HepG2 (cell line): ENCODE results near the gene IGFALS. TPM values are rescaled to one million over a fixed set of nuclear protein-coding genes. Genes with fewer than 3 reads are reported as not detected.

ENCODE experiments used
- FIP1L1 ChIP-seq: fragments of 200-400 bp; formaldehyde crosslinking; IDR thresholded peaks from 2 replicates; pipeline ENCODE4 v1.6.1; 2018; ENCODE audit warnings: low read depth, mild to moderate bottlenecking, low read length, moderate library complexity, borderline replicate concordance; ENCODE audit not compliant: insufficient read depth
- MAFF ChIP-seq: IDR thresholded peaks from 2 replicates; pipeline ENCODE4 v1.6.1; 2011; ENCODE audit warnings: low read depth, low read length, improper control_type of control experiment
- NCOA5 ChIP-seq: sonication (generic); formaldehyde crosslinking; IDR thresholded peaks from 2 replicates; pipeline ENCODE4 v1.4.0; 2020; ENCODE audit warnings: missing genetic modification reagents
- NR1H2 ChIP-seq: sonication (generic); formaldehyde crosslinking; IDR thresholded peaks from 2 replicates; pipeline ENCODE4 v1.8.1; 2022; ENCODE audit warnings: low read depth, missing genetic modification reagents, borderline replicate concordance
- RXRB ChIP-seq: IDR thresholded peaks from 2 replicates; pipeline ENCODE4 v1.6.1; 2016; ENCODE audit warnings: borderline replicate concordance, missing genetic modification reagents, missing compliant biosample characterization
- THYN1 ChIP-seq: sonication (generic); formaldehyde crosslinking; IDR thresholded peaks from 2 replicates; pipeline ENCODE4 v1.8.1; 2023; ENCODE audit warnings: low read depth, mild to moderate bottlenecking, moderate library complexity, missing genetic modification reagents, borderline replicate concordance
- ZNF235 ChIP-seq: sonication (generic); formaldehyde crosslinking; IDR thresholded peaks from 2 replicates; pipeline ENCODE4 v1.8.1; 2023; ENCODE audit warnings: mild to moderate bottlenecking, missing genetic modification reagents, borderline replicate concordance
- ZNF382 ChIP-seq: sonication (generic); formaldehyde crosslinking; IDR thresholded peaks from 2 replicates; pipeline ENCODE4 v1.5.0; 2020; ENCODE audit warnings: missing genetic modification reagents, mild to moderate bottlenecking, borderline replicate concordance
- ZNF383 ChIP-seq: sonication (generic); formaldehyde crosslinking; IDR thresholded peaks from 2 replicates; pipeline ENCODE4 v1.4.0; 2020; ENCODE audit warnings: missing genetic modification reagents, mild to moderate bottlenecking, borderline replicate concordance
- ZNF737 ChIP-seq: sonication (generic); formaldehyde crosslinking; IDR thresholded peaks from 2 replicates; pipeline ENCODE4 v1.5.0; 2020; ENCODE audit warnings: missing genetic modification reagents, mild to moderate bottlenecking, borderline replicate concordance
- ZNF776 ChIP-seq: sonication (generic); formaldehyde crosslinking; IDR thresholded peaks from 2 replicates; pipeline ENCODE4 v1.4.0; 2020; ENCODE audit warnings: mild to moderate bottlenecking, missing genetic modification reagents
- ZNF816 ChIP-seq: sonication (generic); formaldehyde crosslinking; IDR thresholded peaks from 2 replicates; pipeline ENCODE4 v1.8.0; 2022; ENCODE audit warnings: missing genetic modification reagents, mild to moderate bottlenecking, borderline replicate concordance
- polyA plus RNA-seq, 8 experiments: library from polyadenylated mRNA; depleted of rRNA in 3 of 8; stranded (reverse) in 7 of 8; unstranded in 1 of 8; fragments of >200 nt; fragmentation: Illumina TruSeq in 4 of 8; extraction: Trizol in 4 of 8; gene quantifications; 2 replicates each; pipeline versions ENCODE4 v1.2.1 to v1.2.3, GENCODE V29; 2011 to 2016; ENCODE audit warnings: low read depth in 4 of 8, missing spikeins in 1 of 8, mixed read lengths in 1 of 8; ENCODE audit not compliant: insufficient read depth in 1 of 8
- total RNA-seq, 5 experiments: library from RNA; depleted of rRNA; stranded (reverse); fragments of >200 nt; fragmentation: Illumina TruSeq; extraction: Trizol; gene quantifications; 2 replicates each; pipeline ENCODE4 v1.2.3, GENCODE V29; 2016; ENCODE audit warnings: low read depth in 1 of 5
- TF ChIP-seq, protein P1 (sequence below): sonication (generic); formaldehyde crosslinking; IDR thresholded peaks from 2 replicates; pipeline ENCODE4 v1.4.0; 2020; ENCODE audit warnings: mild to moderate bottlenecking, missing genetic modification reagents
- TF ChIP-seq, protein P2 (sequence below): fragments of 450-650 bp; IDR thresholded peaks from 2 replicates; pipeline ENCODE4 v1.6.1; 2016
- TF ChIP-seq, protein P3 (sequence below): sonication (generic); formaldehyde crosslinking; IDR thresholded peaks from 2 replicates; pipeline ENCODE4 v1.9.0; 2021; ENCODE audit warnings: missing genetic modification reagents, mild to moderate bottlenecking, borderline replicate concordance
- TF ChIP-seq, protein P4 (sequence below): sonication (generic); formaldehyde crosslinking; IDR thresholded peaks from 2 replicates; pipeline ENCODE4 v1.8.0; 2022; ENCODE audit warnings: mild to moderate bottlenecking, missing genetic modification reagents, moderate library complexity

The IGFALS gene
- total and polyA plus RNA-seq, 2 of the 13 experiments (the other 11 are each of a cell fraction or from before 2014, with no cell fraction given) = 0.34 to 2.4 TPM

DNA sequence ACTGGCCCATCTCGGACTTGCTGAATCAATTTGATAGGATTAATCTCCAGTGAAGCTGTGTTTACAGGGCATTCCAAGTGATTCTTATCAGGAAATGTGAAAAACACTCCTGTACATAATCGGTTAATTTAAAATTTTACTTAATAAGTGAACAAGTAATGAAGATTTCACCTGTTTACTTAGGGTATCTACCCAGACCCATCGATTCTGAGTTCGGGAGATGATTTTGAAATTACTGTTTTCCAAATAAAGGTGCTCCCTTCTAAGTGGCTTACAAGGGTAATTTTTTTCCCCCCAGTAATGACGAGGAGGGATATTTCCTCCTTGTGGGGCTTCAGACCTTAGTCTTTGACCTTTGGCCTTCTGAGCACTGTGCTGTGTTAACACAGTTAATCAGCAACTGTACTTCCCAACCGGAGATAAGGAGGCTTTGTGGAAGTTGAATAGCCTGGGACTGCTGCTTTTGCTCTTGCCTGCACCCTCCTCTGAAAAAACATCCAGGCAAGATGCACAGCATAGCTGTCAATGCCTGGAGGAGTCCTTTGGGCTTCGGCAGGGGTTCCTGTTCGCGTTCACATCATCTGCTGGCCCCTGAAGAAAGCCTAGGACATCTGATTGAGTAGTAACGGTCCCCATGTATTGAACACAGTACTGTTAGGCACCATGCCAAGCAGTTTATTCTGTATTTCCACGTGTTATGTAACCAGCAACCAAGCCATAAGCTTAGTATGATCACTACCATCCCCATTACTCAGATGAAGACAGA, 35.3 kb upstream of the IGFALS start (continued):
- TF ChIP-seq, protein P1, sequence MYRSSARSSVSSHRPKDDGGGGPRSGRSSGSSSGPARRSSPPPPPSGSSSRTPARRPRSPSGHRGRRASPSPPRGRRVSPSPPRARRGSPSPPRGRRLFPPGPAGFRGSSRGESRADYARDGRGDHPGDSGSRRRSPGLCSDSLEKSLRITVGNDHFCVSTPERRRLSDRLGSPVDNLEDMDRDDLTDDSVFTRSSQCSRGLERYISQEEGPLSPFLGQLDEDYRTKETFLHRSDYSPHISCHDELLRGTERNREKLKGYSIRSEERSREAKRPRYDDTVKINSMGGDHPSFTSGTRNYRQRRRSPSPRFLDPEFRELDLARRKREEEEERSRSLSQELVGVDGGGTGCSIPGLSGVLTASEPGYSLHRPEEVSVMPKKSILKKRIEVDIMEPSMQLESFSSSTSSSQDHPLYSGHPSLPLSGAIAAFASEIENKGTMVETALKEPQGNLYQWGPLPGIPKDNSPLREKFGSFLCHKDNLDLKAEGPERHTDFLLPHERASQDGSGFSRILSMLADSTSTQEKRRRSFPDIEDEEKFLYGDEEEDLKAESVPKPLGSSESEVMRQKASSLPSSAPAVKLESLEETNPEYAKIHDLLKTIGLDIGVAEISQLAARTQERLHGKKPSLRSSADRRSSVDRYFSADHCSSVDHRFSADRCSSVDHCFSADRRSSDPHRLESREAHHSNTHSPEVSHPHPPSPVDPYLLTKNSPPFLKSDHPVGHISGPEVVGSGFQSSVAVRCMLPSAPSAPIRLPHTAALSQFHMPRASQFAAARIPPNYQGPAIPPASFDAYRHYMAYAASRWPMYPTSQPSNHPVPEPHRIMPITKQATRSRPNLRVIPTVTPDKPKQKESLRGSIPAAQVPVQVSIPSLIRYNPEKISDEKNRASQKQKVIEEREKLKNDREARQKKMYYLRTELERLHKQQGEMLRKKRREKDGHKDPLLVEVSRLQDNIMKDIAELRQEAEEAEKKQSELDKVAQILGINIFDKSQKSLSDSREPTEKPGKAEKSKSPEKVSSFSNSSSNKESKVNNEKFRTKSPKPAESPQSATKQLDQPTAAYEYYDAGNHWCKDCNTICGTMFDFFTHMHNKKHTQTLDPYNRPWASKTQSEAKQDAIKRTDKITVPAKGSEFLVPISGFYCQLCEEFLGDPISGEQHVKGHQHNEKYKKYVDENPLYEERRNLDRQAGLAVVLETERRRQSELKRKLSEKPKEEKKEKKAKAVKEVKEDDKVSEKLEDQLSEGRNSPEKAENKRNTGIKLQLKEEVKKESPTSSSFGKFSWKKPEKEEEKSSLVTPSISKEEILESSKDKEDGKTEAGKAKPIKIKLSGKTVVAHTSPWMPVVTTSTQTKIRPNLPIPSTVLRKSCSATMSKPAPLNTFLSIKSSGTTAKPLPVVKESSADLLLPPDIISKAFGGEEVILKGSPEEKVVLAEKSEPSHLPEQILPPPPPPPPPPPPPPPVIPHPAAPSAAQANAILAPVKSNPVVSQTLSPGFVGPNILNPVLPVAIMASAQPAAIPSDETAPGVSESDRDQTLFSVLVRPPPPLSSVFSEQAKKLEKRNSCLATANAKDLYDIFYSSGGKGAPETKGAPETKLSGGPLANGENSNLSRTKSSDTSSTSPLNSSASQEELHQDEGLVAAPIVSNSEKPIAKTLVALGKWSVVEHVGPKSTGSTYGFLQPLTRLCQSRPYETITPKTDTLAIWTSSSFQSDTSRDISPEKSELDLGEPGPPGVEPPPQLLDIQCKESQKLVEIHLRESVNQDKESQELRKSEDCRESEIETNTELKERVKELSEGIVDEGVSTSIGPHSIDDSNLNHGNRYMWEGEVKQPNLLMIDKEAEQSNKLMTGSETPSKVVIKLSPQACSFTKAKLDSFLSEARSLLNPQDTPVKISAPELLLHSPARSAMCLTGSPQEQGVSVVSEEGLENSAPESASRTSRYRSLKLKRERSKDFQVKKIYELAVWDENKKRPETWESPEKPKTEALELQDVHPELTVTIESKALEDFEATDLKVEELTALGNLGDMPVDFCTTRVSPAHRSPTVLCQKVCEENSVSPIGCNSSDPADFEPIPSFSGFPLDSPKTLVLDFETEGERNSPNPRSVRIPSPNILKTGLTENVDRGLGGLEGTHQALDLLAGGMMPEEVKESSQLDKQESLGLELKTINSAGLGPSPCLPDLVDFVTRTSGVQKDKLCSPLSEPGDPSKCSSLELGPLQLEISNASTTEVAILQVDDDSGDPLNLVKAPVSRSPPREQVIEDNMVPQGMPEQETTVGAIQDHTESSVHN (CRISPR knock-in tag) = no peak
- TF ChIP-seq THYN1 (CRISPR knock-in tag) (no peak), NCOA5 (no peak), ZNF816 (no peak), NR1H2 (CRISPR knock-in tag) (no peak), ZNF382 (CRISPR knock-in tag) (no peak), ZNF737 (CRISPR knock-in tag) (no peak), ZNF235 (CRISPR knock-in tag) (no peak), ZNF776 (no peak), FIP1L1 (no peak), RXRB (CRISPR knock-in tag) (peak; percentile 77), MAFF (no peak), ZNF383 (CRISPR knock-in tag) (no peak)
- TF ChIP-seq, protein P2, sequence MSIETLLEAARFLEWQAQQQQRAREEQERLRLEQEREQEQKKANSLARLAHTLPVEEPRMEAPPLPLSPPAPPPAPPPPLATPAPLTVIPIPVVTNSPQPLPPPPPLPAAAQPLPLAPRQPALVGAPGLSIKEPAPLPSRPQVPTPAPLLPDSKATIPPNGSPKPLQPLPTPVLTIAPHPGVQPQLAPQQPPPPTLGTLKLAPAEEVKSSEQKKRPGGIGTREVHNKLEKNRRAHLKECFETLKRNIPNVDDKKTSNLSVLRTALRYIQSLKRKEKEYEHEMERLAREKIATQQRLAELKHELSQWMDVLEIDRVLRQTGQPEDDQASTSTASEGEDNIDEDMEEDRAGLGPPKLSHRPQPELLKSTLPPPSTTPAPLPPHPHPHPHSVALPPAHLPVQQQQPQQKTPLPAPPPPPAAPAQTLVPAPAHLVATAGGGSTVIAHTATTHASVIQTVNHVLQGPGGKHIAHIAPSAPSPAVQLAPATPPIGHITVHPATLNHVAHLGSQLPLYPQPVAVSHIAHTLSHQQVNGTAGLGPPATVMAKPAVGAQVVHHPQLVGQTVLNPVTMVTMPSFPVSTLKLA = no peak
- TF ChIP-seq, protein P3, sequence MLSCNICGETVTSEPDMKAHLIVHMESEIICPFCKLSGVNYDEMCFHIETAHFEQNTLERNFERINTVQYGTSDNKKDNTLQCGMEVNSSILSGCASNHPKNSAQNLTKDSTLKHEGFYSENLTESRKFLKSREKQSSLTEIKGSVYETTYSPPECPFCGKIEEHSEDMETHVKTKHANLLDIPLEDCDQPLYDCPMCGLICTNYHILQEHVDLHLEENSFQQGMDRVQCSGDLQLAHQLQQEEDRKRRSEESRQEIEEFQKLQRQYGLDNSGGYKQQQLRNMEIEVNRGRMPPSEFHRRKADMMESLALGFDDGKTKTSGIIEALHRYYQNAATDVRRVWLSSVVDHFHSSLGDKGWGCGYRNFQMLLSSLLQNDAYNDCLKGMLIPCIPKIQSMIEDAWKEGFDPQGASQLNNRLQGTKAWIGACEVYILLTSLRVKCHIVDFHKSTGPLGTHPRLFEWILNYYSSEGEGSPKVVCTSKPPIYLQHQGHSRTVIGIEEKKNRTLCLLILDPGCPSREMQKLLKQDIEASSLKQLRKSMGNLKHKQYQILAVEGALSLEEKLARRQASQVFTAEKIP (CRISPR knock-in tag) = no peak
- TF ChIP-seq, protein P4, sequence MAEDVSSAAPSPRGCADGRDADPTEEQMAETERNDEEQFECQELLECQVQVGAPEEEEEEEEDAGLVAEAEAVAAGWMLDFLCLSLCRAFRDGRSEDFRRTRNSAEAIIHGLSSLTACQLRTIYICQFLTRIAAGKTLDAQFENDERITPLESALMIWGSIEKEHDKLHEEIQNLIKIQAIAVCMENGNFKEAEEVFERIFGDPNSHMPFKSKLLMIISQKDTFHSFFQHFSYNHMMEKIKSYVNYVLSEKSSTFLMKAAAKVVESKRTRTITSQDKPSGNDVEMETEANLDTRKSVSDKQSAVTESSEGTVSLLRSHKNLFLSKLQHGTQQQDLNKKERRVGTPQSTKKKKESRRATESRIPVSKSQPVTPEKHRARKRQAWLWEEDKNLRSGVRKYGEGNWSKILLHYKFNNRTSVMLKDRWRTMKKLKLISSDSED (CRISPR knock-in tag) = no peak
